Stimulated activated effector memory CD8-positive, alpha-beta T cell treated with anti-CD3 and anti-CD28 coated beads, Interleukin-12 subunit alpha, Interleukin-12 subunit beta, amount 100 ng/mL, for 72 hours (primary cell): ENCODE results near the gene MISP.

Experiments
- ATAC-seq: fragments of 150-1000 bp; cut with Tn5 transposase; 2 replicates; pipeline ENCODE4 v1.10.0; 2021
- DNase-seq, 2 donors: peaks; one replicate each; pipeline ENCODE4 v3.0.0; 2021 to 2022; ENCODE audit warnings: low spot score in 2 of 2
- H3K27ac Mint-ChIP-seq: one replicate; pipeline ENCODE4 v1.8.0; 2022; ENCODE audit warnings: mild to moderate bottlenecking, mixed read lengths
- H3K36me3 Mint-ChIP-seq: one replicate; pipeline ENCODE4 v1.8.0; 2022; ENCODE audit warnings: mild to moderate bottlenecking, mixed read lengths
- H3K4me1 Mint-ChIP-seq: one replicate; pipeline ENCODE4 v1.8.0; 2022; ENCODE audit warnings: mixed read lengths
- H3K4me3 Mint-ChIP-seq: one replicate; pipeline ENCODE4 v1.8.0; 2022; ENCODE audit warnings: mild to moderate bottlenecking, mixed read lengths
- H3K9me3 Mint-ChIP-seq: one replicate; pipeline ENCODE4 v1.8.0; 2022; ENCODE audit warnings: mixed read lengths

The MISP gene

GRCh38 chr19:801861-802497 is 51.1 kb downstream of the MISP start:
- H3K4me3 Mint-ChIP-seq, result peak overlapping the region; percentile 92
- peaks cover 59% of the 10 kb centered on the region for H3K4me1 Mint-ChIP-seq
- H3K9me3 Mint-ChIP-seq, result no peaks in the 10 kb centered on the region
- peaks cover 99% of the 10 kb centered on the region for H3K36me3 Mint-ChIP-seq
- ATAC-seq (no peak), DNase-seq (no peak)
- H3K27ac Mint-ChIP-seq, result peak overlapping the region; percentile 94

- DNase-seq (no peak), ATAC-seq (no peak)
- H3K4me3 Mint-ChIP-seq, result peak overlapping the region; percentile 92
- H3K4me1 Mint-ChIP-seq, result peaks cover 64% of the 10 kb centered on the region
- H3K9me3 Mint-ChIP-seq, result no peaks in the 10 kb centered on the region
- H3K36me3 Mint-ChIP-seq, result peaks cover 99% of the 10 kb centered on the region
- peak overlapping the region; percentile 94 for H3K27ac Mint-ChIP-seq
Measured at GRCh38 chr19:802498-803098, 51.7 kb downstream of the MISP start.

- peaks cover 99% of the 10 kb centered on the region for H3K36me3 Mint-ChIP-seq
- H3K27ac Mint-ChIP-seq, result peak overlapping the region; percentile 94
- no peak for ATAC-seq
- H3K4me1 Mint-ChIP-seq, result peaks cover 68% of the 10 kb centered on the region
- DNase-seq, result no peak
- no peaks in the 10 kb centered on the region for H3K9me3 Mint-ChIP-seq
- H3K4me3 Mint-ChIP-seq, result peak overlapping the region; percentile 92
Measured at GRCh38 chr19:803099-803561, 52.2 kb downstream of the MISP start.

GRCh38 chr19:803686-804418 is 52.9 kb downstream of the MISP start:
- peak overlapping the region; percentile 92 for H3K4me3 Mint-ChIP-seq

GRCh38 chr19:804419-805165 is 53.7 kb downstream of the MISP start:
- H3K4me3 Mint-ChIP-seq, result no peak overlapping the region
- ATAC-seq, result no peak
- H3K36me3 Mint-ChIP-seq, result peaks cover 99% of the 10 kb centered on the region
- no peak for DNase-seq
- H3K27ac Mint-ChIP-seq, result peak overlapping the region; percentile 94
- H3K4me1 Mint-ChIP-seq, result peaks cover 61% of the 10 kb centered on the region
- no peaks in the 10 kb centered on the region for H3K9me3 Mint-ChIP-seq

More at GRCh38 chr19:803686-804418, 52.9 kb downstream of the MISP start:
- Mint-ChIP-seq H3K36me3 (peaks cover 99% of the 10 kb centered on the region), H3K9me3 (no peaks in the 10 kb centered on the region), H3K4me1 (peaks cover 68% of the 10 kb centered on the region), H3K27ac (peak overlapping the region; percentile 94)
- DNase-seq (no peak), ATAC-seq (no peak)

- H3K36me3 Mint-ChIP-seq, result peaks cover 99% of the 10 kb centered on the region
- no peak for DNase-seq
- H3K4me1 Mint-ChIP-seq, result peaks cover 55% of the 10 kb centered on the region
- H3K4me3 Mint-ChIP-seq, result no peak overlapping the region
- H3K27ac Mint-ChIP-seq, result peak overlapping the region; percentile 78
- H3K9me3 Mint-ChIP-seq, result no peaks in the 10 kb centered on the region
- no peak for ATAC-seq
Measured at GRCh38 chr19:805166-805551, 54.2 kb downstream of the MISP start.

GRCh38 chr19:805600-806550 is 55.0 kb downstream of the MISP start:
- H3K4me1 Mint-ChIP-seq, result peaks cover 48% of the 10 kb centered on the region
- ATAC-seq (no peak), DNase-seq (no peak)
- peaks cover 99% of the 10 kb centered on the region for H3K36me3 Mint-ChIP-seq
- peak overlapping the region; percentile 78 for H3K27ac Mint-ChIP-seq
- no peaks in the 10 kb centered on the region for H3K9me3 Mint-ChIP-seq
- no peak overlapping the region for H3K4me3 Mint-ChIP-seq

GRCh38 chr19:806815-807421 is 56.0 kb downstream of the MISP start:
- Mint-ChIP-seq H3K36me3 (peaks cover 99% of the 10 kb centered on the region), H3K4me3 (no peak overlapping the region)

GRCh38 chr19:807627-808422 is 56.9 kb downstream of the MISP start:
- Mint-ChIP-seq H3K9me3 (no peaks in the 10 kb centered on the region), H3K36me3 (peaks cover 94% of the 10 kb centered on the region), H3K27ac (peak overlapping the region; percentile 33), H3K4me3 (no peak overlapping the region), H3K4me1 (peaks cover 28% of the 10 kb centered on the region)
- ATAC-seq (no peak), DNase-seq (no peak)

More at GRCh38 chr19:806815-807421, 56.0 kb downstream of the MISP start:
- ATAC-seq, result no peak
- no peak for DNase-seq
- no peaks in the 10 kb centered on the region for H3K9me3 Mint-ChIP-seq
- H3K4me1 Mint-ChIP-seq, result peaks cover 37% of the 10 kb centered on the region
- H3K27ac Mint-ChIP-seq, result peak overlapping the region; percentile 33

GRCh38 chr19:808423-808775 is 57.5 kb downstream of the MISP start:
- Mint-ChIP-seq H3K27ac (no peak overlapping the region), H3K4me3 (no peak overlapping the region), H3K4me1 (peaks cover 23% of the 10 kb centered on the region), H3K36me3 (peaks cover 91% of the 10 kb centered on the region), H3K9me3 (no peaks in the 10 kb centered on the region)
- DNase-seq (no peak), ATAC-seq (no peak)

GRCh38 chr19:810077-810855 is 59.4 kb downstream of the MISP start:
- Mint-ChIP-seq H3K4me3 (no peak overlapping the region), H3K4me1 (peaks cover 17% of the 10 kb centered on the region), H3K36me3 (peaks cover 91% of the 10 kb centered on the region), H3K9me3 (no peaks in the 10 kb centered on the region), H3K27ac (no peak overlapping the region)
- DNase-seq (no peak), ATAC-seq (no peak)

- Mint-ChIP-seq H3K9me3 (no peaks in the 10 kb centered on the region), H3K4me1 (peaks cover 19% of the 10 kb centered on the region), H3K4me3 (no peak overlapping the region), H3K36me3 (peaks cover 91% of the 10 kb centered on the region), H3K27ac (peak overlapping the region; percentile 52)
- ATAC-seq (no peak), DNase-seq (no peak)
Measured at GRCh38 chr19:810883-811489, 60.1 kb downstream of the MISP start.
